Measurements from ENCODE around the gene TP63.

TP63 gene

DNA sequence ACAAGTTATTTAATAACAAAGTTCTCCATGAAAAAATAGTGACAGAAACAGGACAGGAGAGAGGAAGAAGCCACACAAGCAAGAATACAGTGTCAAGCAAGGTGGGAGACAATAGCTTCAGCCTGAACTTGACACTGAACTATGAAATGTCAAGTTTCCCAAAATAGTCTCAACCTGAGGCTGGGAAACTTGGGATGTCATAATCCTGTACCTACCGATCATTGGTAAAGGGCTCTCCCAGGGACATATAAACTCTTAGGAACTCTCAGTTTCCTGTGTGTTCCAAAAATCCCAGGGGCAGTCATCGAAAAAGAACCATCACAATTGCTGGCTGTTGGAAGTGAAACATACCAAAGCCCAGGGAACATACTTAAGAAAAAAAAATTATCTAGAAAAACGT lies 277.9 kb downstream of the TP63 start:
- TF ChIP-seq PPARA (CRISPR knock-in tag; IDR thresholded peaks at IDR 0.05; ENCODE audit: borderline replicate concordance) (no peak), ARNTL (CRISPR knock-in tag; IDR thresholded peaks at IDR 0.05; ENCODE audit: borderline replicate concordance, low read depth) (no peak), TOX (CRISPR knock-in tag; IDR thresholded peaks at IDR 0.05; ENCODE audit: borderline replicate concordance) (no peak), ZC3H10 (CRISPR knock-in tag; IDR thresholded peaks at IDR 0.05) (no peak), SNAI2 (CRISPR knock-in tag; IDR thresholded peaks at IDR 0.05) (no peak), ZNF70 (CRISPR knock-in tag; IDR thresholded peaks at IDR 0.05) (no peak), ISL1 (CRISPR knock-in tag; IDR thresholded peaks at IDR 0.05) (no peak), ZNF8 (CRISPR knock-in tag; IDR thresholded peaks at IDR 0.05) (no peak), RARB (CRISPR knock-in tag; IDR thresholded peaks at IDR 0.05) (no peak), BACH2 (CRISPR knock-in tag; IDR thresholded peaks at IDR 0.05; ENCODE audit: borderline replicate concordance) (no peak), CSDC2 (CRISPR knock-in tag; IDR thresholded peaks at IDR 0.05) (no peak), GLIS3 (CRISPR knock-in tag; IDR thresholded peaks at IDR 0.05) (no peak)
- TF ChIP-seq, protein P1, sequence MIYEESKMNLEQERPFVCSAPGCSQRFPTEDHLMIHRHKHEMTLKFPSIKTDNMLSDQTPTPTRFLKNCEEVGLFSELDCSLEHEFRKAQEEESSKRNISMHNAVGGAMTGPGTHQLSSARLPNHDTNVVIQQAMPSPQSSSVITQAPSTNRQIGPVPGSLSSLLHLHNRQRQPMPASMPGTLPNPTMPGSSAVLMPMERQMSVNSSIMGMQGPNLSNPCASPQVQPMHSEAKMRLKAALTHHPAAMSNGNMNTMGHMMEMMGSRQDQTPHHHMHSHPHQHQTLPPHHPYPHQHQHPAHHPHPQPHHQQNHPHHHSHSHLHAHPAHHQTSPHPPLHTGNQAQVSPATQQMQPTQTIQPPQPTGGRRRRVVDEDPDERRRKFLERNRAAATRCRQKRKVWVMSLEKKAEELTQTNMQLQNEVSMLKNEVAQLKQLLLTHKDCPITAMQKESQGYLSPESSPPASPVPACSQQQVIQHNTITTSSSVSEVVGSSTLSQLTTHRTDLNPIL (CRISPR knock-in tag; IDR thresholded peaks at IDR 0.05; ENCODE audit: low read depth) = no peak
- TF ChIP-seq, protein P2, sequence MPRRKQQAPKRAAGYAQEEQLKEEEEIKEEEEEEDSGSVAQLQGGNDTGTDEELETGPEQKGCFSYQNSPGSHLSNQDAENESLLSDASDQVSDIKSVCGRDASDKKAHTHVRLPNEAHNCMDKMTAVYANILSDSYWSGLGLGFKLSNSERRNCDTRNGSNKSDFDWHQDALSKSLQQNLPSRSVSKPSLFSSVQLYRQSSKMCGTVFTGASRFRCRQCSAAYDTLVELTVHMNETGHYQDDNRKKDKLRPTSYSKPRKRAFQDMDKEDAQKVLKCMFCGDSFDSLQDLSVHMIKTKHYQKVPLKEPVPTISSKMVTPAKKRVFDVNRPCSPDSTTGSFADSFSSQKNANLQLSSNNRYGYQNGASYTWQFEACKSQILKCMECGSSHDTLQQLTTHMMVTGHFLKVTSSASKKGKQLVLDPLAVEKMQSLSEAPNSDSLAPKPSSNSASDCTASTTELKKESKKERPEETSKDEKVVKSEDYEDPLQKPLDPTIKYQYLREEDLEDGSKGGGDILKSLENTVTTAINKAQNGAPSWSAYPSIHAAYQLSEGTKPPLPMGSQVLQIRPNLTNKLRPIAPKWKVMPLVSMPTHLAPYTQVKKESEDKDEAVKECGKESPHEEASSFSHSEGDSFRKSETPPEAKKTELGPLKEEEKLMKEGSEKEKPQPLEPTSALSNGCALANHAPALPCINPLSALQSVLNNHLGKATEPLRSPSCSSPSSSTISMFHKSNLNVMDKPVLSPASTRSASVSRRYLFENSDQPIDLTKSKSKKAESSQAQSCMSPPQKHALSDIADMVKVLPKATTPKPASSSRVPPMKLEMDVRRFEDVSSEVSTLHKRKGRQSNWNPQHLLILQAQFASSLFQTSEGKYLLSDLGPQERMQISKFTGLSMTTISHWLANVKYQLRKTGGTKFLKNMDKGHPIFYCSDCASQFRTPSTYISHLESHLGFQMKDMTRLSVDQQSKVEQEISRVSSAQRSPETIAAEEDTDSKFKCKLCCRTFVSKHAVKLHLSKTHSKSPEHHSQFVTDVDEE (CRISPR knock-in tag; IDR thresholded peaks at IDR 0.05) = no peak
- ATAC-seq = no peak

- no peak for ATAC-seq
- no peak for TF ChIP-seq GLIS3 (CRISPR knock-in tag; IDR thresholded peaks at IDR 0.05)
- no peak for TF ChIP-seq POU6F1 (CRISPR knock-in tag; IDR thresholded peaks at IDR 0.05; ENCODE audit: borderline replicate concordance, low read depth)
- TF ChIP-seq ZC3H10 (CRISPR knock-in tag; IDR thresholded peaks at IDR 0.05) = no peak
- TF ChIP-seq RARB (CRISPR knock-in tag; IDR thresholded peaks at IDR 0.05) = no peak
- TF ChIP-seq PPARA (CRISPR knock-in tag; IDR thresholded peaks at IDR 0.05; ENCODE audit: borderline replicate concordance) = no peak
- TF ChIP-seq ZNF565 (CRISPR knock-in tag; conservative IDR thresholded peaks at IDR 0.05; ENCODE audit: low read depth) = no peak
- no peak for TF ChIP-seq ESRRG (CRISPR knock-in tag; IDR thresholded peaks at IDR 0.05)
- TF ChIP-seq, protein P3, sequence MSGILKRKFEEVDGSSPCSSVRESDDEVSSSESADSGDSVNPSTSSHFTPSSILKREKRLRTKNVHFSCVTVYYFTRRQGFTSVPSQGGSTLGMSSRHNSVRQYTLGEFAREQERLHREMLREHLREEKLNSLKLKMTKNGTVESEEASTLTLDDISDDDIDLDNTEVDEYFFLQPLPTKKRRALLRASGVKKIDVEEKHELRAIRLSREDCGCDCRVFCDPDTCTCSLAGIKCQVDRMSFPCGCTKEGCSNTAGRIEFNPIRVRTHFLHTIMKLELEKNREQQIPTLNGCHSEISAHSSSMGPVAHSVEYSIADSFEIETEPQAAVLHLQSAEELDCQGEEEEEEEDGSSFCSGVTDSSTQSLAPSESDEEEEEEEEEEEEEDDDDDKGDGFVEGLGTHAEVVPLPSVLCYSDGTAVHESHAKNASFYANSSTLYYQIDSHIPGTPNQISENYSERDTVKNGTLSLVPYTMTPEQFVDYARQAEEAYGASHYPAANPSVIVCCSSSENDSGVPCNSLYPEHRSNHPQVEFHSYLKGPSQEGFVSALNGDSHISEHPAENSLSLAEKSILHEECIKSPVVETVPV (CRISPR knock-in tag; IDR thresholded peaks at IDR 0.05) = no peak
- TF ChIP-seq, protein P2 (CRISPR knock-in tag; IDR thresholded peaks at IDR 0.05) = no peak
- TF ChIP-seq ZFP30 (CRISPR knock-in tag; IDR thresholded peaks at IDR 0.05) = no peak
- TF ChIP-seq ZFP3 (CRISPR knock-in tag; IDR thresholded peaks at IDR 0.05) = no peak
- TF ChIP-seq BACH2 (CRISPR knock-in tag; IDR thresholded peaks at IDR 0.05; ENCODE audit: borderline replicate concordance) = no peak
- TF ChIP-seq, protein P4, sequence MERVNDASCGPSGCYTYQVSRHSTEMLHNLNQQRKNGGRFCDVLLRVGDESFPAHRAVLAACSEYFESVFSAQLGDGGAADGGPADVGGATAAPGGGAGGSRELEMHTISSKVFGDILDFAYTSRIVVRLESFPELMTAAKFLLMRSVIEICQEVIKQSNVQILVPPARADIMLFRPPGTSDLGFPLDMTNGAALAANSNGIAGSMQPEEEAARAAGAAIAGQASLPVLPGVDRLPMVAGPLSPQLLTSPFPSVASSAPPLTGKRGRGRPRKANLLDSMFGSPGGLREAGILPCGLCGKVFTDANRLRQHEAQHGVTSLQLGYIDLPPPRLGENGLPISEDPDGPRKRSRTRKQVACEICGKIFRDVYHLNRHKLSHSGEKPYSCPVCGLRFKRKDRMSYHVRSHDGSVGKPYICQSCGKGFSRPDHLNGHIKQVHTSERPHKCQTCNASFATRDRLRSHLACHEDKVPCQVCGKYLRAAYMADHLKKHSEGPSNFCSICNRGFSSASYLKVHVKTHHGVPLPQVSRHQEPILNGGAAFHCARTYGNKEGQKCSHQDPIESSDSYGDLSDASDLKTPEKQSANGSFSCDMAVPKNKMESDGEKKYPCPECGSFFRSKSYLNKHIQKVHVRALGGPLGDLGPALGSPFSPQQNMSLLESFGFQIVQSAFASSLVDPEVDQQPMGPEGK (CRISPR knock-in tag; IDR thresholded peaks at IDR 0.05; ENCODE audit: borderline replicate concordance) = no peak
- no peak for TF ChIP-seq OSR1 (CRISPR knock-in tag; IDR thresholded peaks at IDR 0.05)
- no peak for TF ChIP-seq TCF4 (CRISPR knock-in tag; IDR thresholded peaks at IDR 0.05; ENCODE audit: borderline replicate concordance)
Observed at GRCh38 chr3:189909573-189909972, 278.4 kb downstream of the TP63 start.

Measured in SK-N-SH treated with all-trans-retinoic acid at 6 μM for 48 hours (cell line).